Mesenchymal stem cell (in vitro differentiated cells and primary cell): ENCODE results near the gene USP36.

Source experiments
- DNase-seq: peaks from one replicate; pipeline ENCODE4 v3.0.0-alpha.2; 2013
- H2AFZ ChIP-seq: one replicate; pipeline ENCODE4 v1.6.1; 2013; ENCODE audit warnings: low read depth, mild to moderate bottlenecking, control low read depth, inconsistent platforms, low read length, moderate library complexity
- H2AK5ac ChIP-seq: 2 replicates; pipeline ENCODE4 v1.6.1; 2013; ENCODE audit warnings: low read length, moderate library complexity, mild to moderate bottlenecking, inconsistent platforms; ENCODE audit not compliant: severe bottlenecking
- H2BK120ac ChIP-seq: one replicate; pipeline ENCODE4 v1.6.1; 2013; ENCODE audit warnings: low read depth, mild to moderate bottlenecking, inconsistent platforms, low read length, moderate library complexity
- H2BK12ac ChIP-seq, 2 experiments: one replicate each; pipeline ENCODE4 v1.6.1; 2013; ENCODE audit warnings: inconsistent platforms in 2 of 2, low read length in 2 of 2, mild to moderate bottlenecking in 2 of 2, moderate library complexity in 2 of 2, control low read depth in 1 of 2
- H2BK15ac ChIP-seq: one replicate; pipeline ENCODE4 v1.6.1; 2013; ENCODE audit warnings: mild to moderate bottlenecking, low read depth, inconsistent platforms; ENCODE audit not compliant: poor library complexity, severe bottlenecking
- H2BK5ac ChIP-seq: 2 replicates; pipeline ENCODE4 v1.6.1; 2013; ENCODE audit warnings: low read depth, mild to moderate bottlenecking, low read length, control low read depth, inconsistent platforms; ENCODE audit not compliant: poor library complexity, severe bottlenecking
- H3K14ac ChIP-seq, 2 experiments: one replicate each; pipeline ENCODE4 v1.6.1; 2013; ENCODE audit warnings: inconsistent platforms in 2 of 2, low read length in 2 of 2, control low read depth in 1 of 2, mild to moderate bottlenecking in 1 of 2, moderate library complexity in 1 of 2
- H3K18ac ChIP-seq, 2 experiments: one replicate each; pipeline ENCODE4 v1.6.1; 2013; ENCODE audit warnings: inconsistent platforms in 2 of 2, low read length in 2 of 2, control low read depth in 1 of 2, low read depth in 1 of 2, mild to moderate bottlenecking in 1 of 2
- H3K23ac ChIP-seq, 2 experiments: one replicate each; pipeline ENCODE4 v1.6.1; 2013; ENCODE audit warnings: inconsistent platforms in 2 of 2, low read length in 2 of 2, mild to moderate bottlenecking in 2 of 2, moderate library complexity in 2 of 2, control low read depth in 1 of 2
- H3K27ac ChIP-seq: 2 replicates; pipeline ENCODE4 v1.5.1; 2013; ENCODE audit warnings: mild to moderate bottlenecking, moderate library complexity, low read length, control low read depth, inconsistent platforms; ENCODE audit not compliant: poor library complexity, severe bottlenecking
- H3K27me3 ChIP-seq, 2 experiments: 2 replicates each; pipeline versions ENCODE4 v1.6.1 to v1.7.0; 2013; ENCODE audit warnings: low read length in 2 of 2, mild to moderate bottlenecking in 2 of 2, moderate library complexity in 2 of 2, control low read depth in 1 of 2, inconsistent platforms in 1 of 2; ENCODE audit not compliant: control insufficient read depth in 1 of 2, insufficient read depth in 1 of 2
- H3K36me3 ChIP-seq, 2 experiments: 2 replicates each; pipeline versions ENCODE4 v1.6.1 to v1.7.0; 2013; ENCODE audit warnings: low read length in 2 of 2, control low read depth in 1 of 2, inconsistent platforms in 1 of 2, low read depth in 1 of 2, mild to moderate bottlenecking in 1 of 2; ENCODE audit not compliant: insufficient read depth in 2 of 2, control insufficient read depth in 1 of 2
- H3K4ac ChIP-seq, 2 experiments: one replicate each; pipeline ENCODE4 v1.6.1; 2013; ENCODE audit warnings: inconsistent platforms in 2 of 2, low read length in 2 of 2, mild to moderate bottlenecking in 2 of 2, moderate library complexity in 2 of 2, control low read depth in 1 of 2, low read depth in 1 of 2
- H3K4me1 ChIP-seq: 2 replicates; pipeline ENCODE4 v1.6.1; 2013; ENCODE audit warnings: low read depth, low read length, control low read depth; ENCODE audit not compliant: control insufficient read depth, insufficient read depth
- H3K4me2 ChIP-seq: 2 replicates; pipeline ENCODE4 v1.6.1; 2013; ENCODE audit warnings: low read length, mild to moderate bottlenecking, inconsistent platforms; ENCODE audit not compliant: poor library complexity, severe bottlenecking
- H3K4me3 ChIP-seq, 2 experiments: 2 replicates each; pipeline versions ENCODE4 v1.5.1 to v1.7.0; 2013; ENCODE audit warnings: low read length in 2 of 2, mild to moderate bottlenecking in 2 of 2, control low read depth in 1 of 2, low read depth in 1 of 2; ENCODE audit not compliant: insufficient read depth in 1 of 2
- H3K79me1 ChIP-seq: replicated peaks from 2 replicates; pipeline ENCODE4 v1.6.1; 2013; ENCODE audit warnings: mild to moderate bottlenecking, control low read depth, low read length, inconsistent platforms; ENCODE audit not compliant: poor library complexity, severe bottlenecking
- H3K9ac ChIP-seq: 2 replicates; pipeline ENCODE4 v1.7.0; 2013; ENCODE audit warnings: mild to moderate bottlenecking, low read length, moderate library complexity
- H3K9me3 ChIP-seq: 2 replicates; pipeline ENCODE4 v1.7.0; 2013; ENCODE audit warnings: mild to moderate bottlenecking, low read length; ENCODE audit not compliant: control insufficient read depth
- H4K8ac ChIP-seq: one replicate; pipeline ENCODE4 v1.6.1; 2013; ENCODE audit warnings: inconsistent platforms, mild to moderate bottlenecking, low read length, moderate library complexity
- H4K91ac ChIP-seq: one replicate; pipeline ENCODE4 v1.6.1; 2013; ENCODE audit warnings: mild to moderate bottlenecking, low read length, inconsistent platforms
- WGBS: methylation state at CpG from one replicate; pipeline ENCODE4 v1.1.7; 2013; ENCODE audit warnings: mixed read lengths; 5-methylcytosine and 5-hydroxymethylcytosine counted together

The USP36 gene

DNA sequence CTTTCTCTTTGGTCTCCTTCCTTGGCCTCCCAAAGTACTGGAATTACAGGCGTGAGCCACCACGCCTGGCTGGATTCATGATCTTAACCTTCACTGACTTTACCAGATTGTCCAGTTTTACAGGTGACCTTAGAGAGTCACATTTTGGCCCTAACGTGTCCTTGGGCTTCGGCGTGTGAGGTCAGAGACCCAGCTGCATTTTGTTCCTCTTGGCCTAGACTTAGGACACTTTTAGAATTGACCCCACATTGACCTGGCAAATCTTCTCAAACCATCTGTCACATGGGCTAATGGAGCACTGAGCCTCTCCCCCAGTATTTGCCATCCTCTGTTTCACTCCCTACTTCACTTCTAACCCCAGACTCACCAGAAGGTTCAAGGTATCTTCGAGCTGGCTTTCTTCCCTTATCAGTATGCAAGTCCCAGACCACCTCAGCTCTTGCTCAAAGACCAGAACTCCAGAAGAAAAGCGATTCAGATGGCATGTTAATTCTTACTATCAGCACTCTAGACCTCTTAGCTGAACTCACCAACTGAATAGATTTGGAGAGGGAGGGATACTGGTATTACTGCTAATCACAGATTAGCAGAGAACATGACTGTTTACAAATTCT is 56.8 kb downstream of the USP36 start:
- H3K9me3 ChIP-seq: no peaks in the 10 kb centered on the region
- no peak overlapping the region for H3K18ac ChIP-seq
- H3K27ac ChIP-seq: no peak overlapping the region
- no peak overlapping the region for H3K4me3 ChIP-seq
- peaks cover 2% of the 10 kb centered on the region for H3K79me1 ChIP-seq
- no peak overlapping the region for H2BK15ac ChIP-seq
- WGBS: 78% methylated on average over 6 of the region's 7 CpGs
- peak overlapping the region in 1 of 2 experiments; percentile 32 for H2BK12ac ChIP-seq
- no peak overlapping the region for H2AFZ ChIP-seq
- H3K27me3 ChIP-seq: no peaks in the 10 kb centered on the region
- H2BK5ac ChIP-seq: no peak overlapping the region
- H3K23ac ChIP-seq: no peak overlapping the region
- H2AK5ac ChIP-seq: no peak overlapping the region
- H4K8ac ChIP-seq: no peak overlapping the region
- no peak overlapping the region for H3K14ac ChIP-seq
- no peak overlapping the region for H3K4ac ChIP-seq
- no peak overlapping the region for H3K9ac ChIP-seq
- peaks cover 8 to 14% of the 10 kb centered on the region in 2 experiments for H3K36me3 ChIP-seq
- DNase-seq: no peak
- no peak overlapping the region for H4K91ac ChIP-seq
- no peak overlapping the region for H3K4me2 ChIP-seq
- H2BK120ac ChIP-seq: no peak overlapping the region
- peaks cover 6% of the 10 kb centered on the region for H3K4me1 ChIP-seq

DNA sequence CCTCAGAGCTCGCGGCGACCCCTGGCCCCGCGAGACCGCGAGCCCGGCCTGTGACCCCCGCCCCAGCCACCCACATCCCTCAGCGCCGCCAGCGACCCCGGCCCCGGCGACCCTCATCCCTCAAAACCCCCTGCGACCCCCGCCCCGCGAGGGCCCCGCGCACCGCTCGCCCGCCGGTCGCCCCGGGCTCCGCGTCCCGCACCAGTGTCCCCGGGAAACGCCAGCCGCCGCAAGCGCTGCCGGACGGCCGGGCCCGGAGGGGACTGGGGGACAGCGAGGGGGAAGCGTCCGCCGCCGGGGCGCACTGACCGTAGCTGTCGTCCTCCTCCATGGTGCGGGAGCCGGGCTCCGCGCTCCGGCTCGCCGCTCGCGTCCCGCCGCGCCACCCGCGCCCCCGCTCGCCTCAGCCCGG is 58.7 kb downstream of the USP36 start, which contains the start of gene CYTH1:
Gene CYTH1 (minus strand): TSS at position 381 of the 412 bp plus-strand sequence. CDS start 50 bp downstream, at position 331.
- H3K36me3 ChIP-seq: peaks cover 0 to 3% of the 10 kb centered on the region in 2 experiments
- H3K18ac ChIP-seq: peak within 1 kb of the TSS; percentile 94 to 96
- H3K27ac ChIP-seq: peak within 1 kb of the TSS; percentile 36
- peak within 1 kb of the TSS; percentile 51 to 94 for H3K4ac ChIP-seq
- peak within 1 kb of the TSS in 1 of 2 experiments; percentile 46 for H3K23ac ChIP-seq
- H3K4me1 ChIP-seq: peaks cover 6% of the 10 kb centered on the region
- peak within 1 kb of the TSS in 1 of 2 experiments; percentile 31 for H2BK12ac ChIP-seq
- peaks cover 3% of the 10 kb centered on the region for H3K79me1 ChIP-seq
- no peak for DNase-seq
- no peaks in the 10 kb centered on the region for H3K9me3 ChIP-seq
- H4K91ac ChIP-seq: peak within 1 kb of the TSS; percentile 90
- H3K27me3 ChIP-seq: no peaks in the 10 kb centered on the region
- WGBS: 1% methylated on average over 24 of the region's 64 CpGs
- H4K8ac ChIP-seq: peak within 1 kb of the TSS; percentile 81
- H3K4me2 ChIP-seq: peak within 1 kb of the TSS; percentile 90
- H3K9ac ChIP-seq: peak within 1 kb of the TSS; percentile 98
- H2BK15ac ChIP-seq: peak within 1 kb of the TSS; percentile 83
- peak within 1 kb of the TSS; percentile 36 to 94 for H3K14ac ChIP-seq
- H2BK120ac ChIP-seq: peak within 1 kb of the TSS; percentile 92
- H3K4me3 ChIP-seq: peak within 1 kb of the TSS; percentile 92 to 98
- H2BK5ac ChIP-seq: peak within 1 kb of the TSS; percentile 73
- H2AFZ ChIP-seq: no peak within 1 kb of the TSS
- H2AK5ac ChIP-seq: no peak within 1 kb of the TSS

GRCh38 chr17:78781104-78781892 is 59.3 kb downstream of the USP36 start:
- Histone ChIP-seq H3K4ac (peak overlapping the region in 1 of 2 experiments; percentile 94), H3K27me3 (no peaks in the 10 kb centered on the region), H2AFZ (no peak overlapping the region), H2BK120ac (peak overlapping the region; percentile 92), H2AK5ac (no peak overlapping the region), H3K23ac (peak overlapping the region in 1 of 2 experiments; percentile 46), H3K4me2 (peak overlapping the region; percentile 90), H3K4me1 (peaks cover 6% of the 10 kb centered on the region), H2BK12ac (no peak overlapping the region), H3K18ac (peak overlapping the region; percentile 94 to 96), H3K79me1 (peaks cover 3% of the 10 kb centered on the region), H3K27ac (no peak overlapping the region), H3K36me3 (no peaks in the 10 kb centered on the region), H3K4me3 (peak overlapping the region; percentile 77 to 98), H2BK15ac (peak overlapping the region; percentile 83), H3K9ac (peak overlapping the region; percentile 89), H3K14ac (peak overlapping the region; percentile 36 to 63), H2BK5ac (peak overlapping the region; percentile 73), H3K9me3 (no peaks in the 10 kb centered on the region), H4K91ac (peak overlapping the region; percentile 61), H4K8ac (peak overlapping the region; percentile 69)
- peak; percentile 43 for DNase-seq
- 8% methylated on average over 46 of the region's 68 CpGs for WGBS

GRCh38 chr17:78780335-78780734 is 60.3 kb downstream of the USP36 start:
- Histone ChIP-seq H4K91ac (no peak overlapping the region), H3K4ac (no peak overlapping the region), H4K8ac (peak overlapping the region; percentile 54), H3K4me3 (peak overlapping the region in 1 of 2 experiments; percentile 31), H2AFZ (no peak overlapping the region), H2BK5ac (no peak overlapping the region), H3K27me3 (no peaks in the 10 kb centered on the region), H2BK120ac (no peak overlapping the region), H2AK5ac (peak overlapping the region; percentile 58), H3K79me1 (peaks cover 3% of the 10 kb centered on the region), H3K27ac (no peak overlapping the region), H3K9me3 (no peaks in the 10 kb centered on the region), H2BK15ac (no peak overlapping the region), H3K4me1 (peaks cover 6% of the 10 kb centered on the region), H3K4me2 (peak overlapping the region; percentile 55), H3K9ac (peak overlapping the region; percentile 89), H3K36me3 (no peaks in the 10 kb centered on the region), H2BK12ac (no peak overlapping the region), H3K14ac (no peak overlapping the region), H3K18ac (no peak overlapping the region), H3K23ac (no peak overlapping the region)
- 100% methylated on average over 2 of the region's 6 CpGs for WGBS
- DNase-seq: no peak
